Measurements from ENCODE around the gene VEZT. TPM values are rescaled to one million over a fixed set of nuclear protein-coding genes. Genes with fewer than 3 reads are reported as not detected.

VEZT gene
- total and polyA plus RNA-seq, 9 of the 15 experiments (the other 6 are each of a cell fraction or from before 2014, with no cell fraction given) = 16.1 to 61.5 (median 32.6) TPM

DNA sequence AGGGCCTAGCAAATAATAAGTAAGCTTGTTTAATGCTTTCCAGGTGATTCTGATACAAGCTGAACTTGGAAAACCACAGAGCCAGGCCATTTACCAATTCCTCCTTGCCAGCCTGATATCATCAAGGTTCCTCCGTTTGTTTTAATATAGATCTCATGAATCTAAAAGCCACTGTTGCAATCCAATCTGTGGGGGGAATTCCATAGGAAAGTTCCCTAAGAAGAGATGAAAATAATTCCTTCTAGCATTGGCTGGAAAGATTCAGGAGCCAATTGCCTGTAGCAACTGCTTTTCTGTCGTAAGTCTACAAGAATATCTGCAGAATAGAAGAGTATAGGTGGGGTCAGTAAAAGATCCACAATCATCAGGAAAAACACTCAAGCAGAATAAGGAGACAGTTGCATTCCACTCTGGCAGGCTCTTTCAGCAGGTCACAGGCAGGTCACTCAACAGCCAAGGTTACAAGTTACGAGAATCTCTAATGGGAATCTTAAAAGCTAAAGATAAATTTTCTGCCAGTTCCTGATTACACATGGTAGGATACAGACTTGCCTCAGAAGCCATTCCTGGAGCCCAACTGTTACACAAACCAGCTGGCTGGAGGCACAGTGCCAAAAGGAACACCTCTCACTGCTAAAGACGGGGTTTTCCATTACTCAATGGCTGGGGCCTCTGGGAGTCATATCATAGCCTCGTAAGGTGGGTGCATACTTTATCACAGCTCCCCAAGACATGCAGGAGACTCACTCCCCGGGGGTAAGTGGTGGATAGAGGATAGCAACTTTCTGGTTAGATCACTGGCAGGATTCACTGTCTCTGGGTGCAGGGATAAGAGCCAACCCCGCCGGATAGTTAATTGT lies 44.0 kb upstream of the VEZT start (continued):
- TF ChIP-seq, protein P1, sequence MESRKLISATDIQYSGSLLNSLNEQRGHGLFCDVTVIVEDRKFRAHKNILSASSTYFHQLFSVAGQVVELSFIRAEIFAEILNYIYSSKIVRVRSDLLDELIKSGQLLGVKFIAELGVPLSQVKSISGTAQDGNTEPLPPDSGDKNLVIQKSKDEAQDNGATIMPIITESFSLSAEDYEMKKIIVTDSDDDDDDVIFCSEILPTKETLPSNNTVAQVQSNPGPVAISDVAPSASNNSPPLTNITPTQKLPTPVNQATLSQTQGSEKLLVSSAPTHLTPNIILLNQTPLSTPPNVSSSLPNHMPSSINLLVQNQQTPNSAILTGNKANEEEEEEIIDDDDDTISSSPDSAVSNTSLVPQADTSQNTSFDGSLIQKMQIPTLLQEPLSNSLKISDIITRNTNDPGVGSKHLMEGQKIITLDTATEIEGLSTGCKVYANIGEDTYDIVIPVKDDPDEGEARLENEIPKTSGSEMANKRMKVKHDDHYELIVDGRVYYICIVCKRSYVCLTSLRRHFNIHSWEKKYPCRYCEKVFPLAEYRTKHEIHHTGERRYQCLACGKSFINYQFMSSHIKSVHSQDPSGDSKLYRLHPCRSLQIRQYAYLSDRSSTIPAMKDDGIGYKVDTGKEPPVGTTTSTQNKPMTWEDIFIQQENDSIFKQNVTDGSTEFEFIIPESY (CRISPR knock-in tag; IDR thresholded peaks at IDR 0.05) = peak; percentile 31; the same call in 1 of the 2 replicates
- TF ChIP-seq XRCC4 (IDR thresholded peaks at IDR 0.05; ENCODE audit: extremely low read depth, insufficient read depth, insufficient read length) (no peak), ZBTB26 (CRISPR knock-in tag; IDR thresholded peaks at IDR 0.05) (no peak), FUS (optimal IDR thresholded peaks at IDR 0.05; ENCODE audit: low read depth, low read length) (no peak), DIDO1 (tag; IDR thresholded peaks at IDR 0.05; ENCODE audit: low read depth) (no peak; the same call in 1 of the 2 replicates), BHLHE40 (IDR thresholded peaks at IDR 0.05; ENCODE audit: low read length) (no peak), PCBP1 (IDR thresholded peaks at IDR 0.05; ENCODE audit: low read depth, low read length, poor library complexity, severe bottlenecking) (no peak), SP2 (IDR thresholded peaks at IDR 0.05; ENCODE audit: extremely low read depth, low read depth, low read length, poor library complexity, severe bottlenecking) (no peak), ZNF778 (CRISPR knock-in tag; IDR thresholded peaks at IDR 0.05) (no peak), ESRRA (IDR thresholded peaks at IDR 0.05; ENCODE audit: borderline replicate concordance, low read depth) (no peak; the same call in 1 of the 2 replicates), ZFP36 (IDR thresholded peaks at IDR 0.05; ENCODE audit: low read depth, low read length, partially characterized antibody) (peak; percentile 82), TRIM24 (IDR thresholded peaks at IDR 0.05) (peak; percentile 53 to 77; a peak in 2 of 4 replicates), ATF2 (CRISPR knock-in tag; IDR thresholded peaks at IDR 0.05) (no peak), PRMT5 (CRISPR knock-in tag; IDR thresholded peaks at IDR 0.05) (no peak), ZNF239 (CRISPR knock-in tag; IDR thresholded peaks at IDR 0.05) (no peak)
- TF ChIP-seq, protein P2, sequence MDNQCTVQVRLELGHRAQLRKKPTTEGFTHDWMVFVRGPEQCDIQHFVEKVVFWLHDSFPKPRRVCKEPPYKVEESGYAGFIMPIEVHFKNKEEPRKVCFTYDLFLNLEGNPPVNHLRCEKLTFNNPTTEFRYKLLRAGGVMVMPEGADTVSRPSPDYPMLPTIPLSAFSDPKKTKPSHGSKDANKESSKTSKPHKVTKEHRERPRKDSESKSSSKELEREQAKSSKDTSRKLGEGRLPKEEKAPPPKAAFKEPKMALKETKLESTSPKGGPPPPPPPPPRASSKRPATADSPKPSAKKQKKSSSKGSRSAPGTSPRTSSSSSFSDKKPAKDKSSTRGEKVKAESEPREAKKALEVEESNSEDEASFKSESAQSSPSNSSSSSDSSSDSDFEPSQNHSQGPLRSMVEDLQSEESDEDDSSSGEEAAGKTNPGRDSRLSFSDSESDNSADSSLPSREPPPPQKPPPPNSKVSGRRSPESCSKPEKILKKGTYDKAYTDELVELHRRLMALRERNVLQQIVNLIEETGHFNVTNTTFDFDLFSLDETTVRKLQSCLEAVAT (IDR thresholded peaks at IDR 0.05) = no peak
- TF ChIP-seq, protein P3, sequence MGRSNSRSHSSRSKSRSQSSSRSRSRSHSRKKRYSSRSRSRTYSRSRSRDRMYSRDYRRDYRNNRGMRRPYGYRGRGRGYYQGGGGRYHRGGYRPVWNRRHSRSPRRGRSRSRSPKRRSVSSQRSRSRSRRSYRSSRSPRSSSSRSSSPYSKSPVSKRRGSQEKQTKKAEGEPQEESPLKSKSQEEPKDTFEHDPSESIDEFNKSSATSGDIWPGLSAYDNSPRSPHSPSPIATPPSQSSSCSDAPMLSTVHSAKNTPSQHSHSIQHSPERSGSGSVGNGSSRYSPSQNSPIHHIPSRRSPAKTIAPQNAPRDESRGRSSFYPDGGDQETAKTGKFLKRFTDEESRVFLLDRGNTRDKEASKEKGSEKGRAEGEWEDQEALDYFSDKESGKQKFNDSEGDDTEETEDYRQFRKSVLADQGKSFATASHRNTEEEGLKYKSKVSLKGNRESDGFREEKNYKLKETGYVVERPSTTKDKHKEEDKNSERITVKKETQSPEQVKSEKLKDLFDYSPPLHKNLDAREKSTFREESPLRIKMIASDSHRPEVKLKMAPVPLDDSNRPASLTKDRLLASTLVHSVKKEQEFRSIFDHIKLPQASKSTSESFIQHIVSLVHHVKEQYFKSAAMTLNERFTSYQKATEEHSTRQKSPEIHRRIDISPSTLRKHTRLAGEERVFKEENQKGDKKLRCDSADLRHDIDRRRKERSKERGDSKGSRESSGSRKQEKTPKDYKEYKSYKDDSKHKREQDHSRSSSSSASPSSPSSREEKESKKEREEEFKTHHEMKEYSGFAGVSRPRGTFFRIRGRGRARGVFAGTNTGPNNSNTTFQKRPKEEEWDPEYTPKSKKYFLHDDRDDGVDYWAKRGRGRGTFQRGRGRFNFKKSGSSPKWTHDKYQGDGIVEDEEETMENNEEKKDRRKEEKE (IDR thresholded peaks at IDR 0.05; ENCODE audit: borderline replicate concordance in 1 of 2, control insufficient read depth in 1 of 2, low read depth in 2 of 2, low read length in 1 of 2) = no peak

Measured in K562 (cell line).